NOMO-1 treated with DMSO at 0.1 percent for 48 hours (cell line): ENCODE data around the gene MACROD1.
"Not testable (repeated sequence)": the region's sequence is repeated elsewhere in the genome, so short reads cannot be mapped to it uniquely, and the experiment has no call there.

ENCODE experiments used
- DNase-seq: peaks from one replicate; lab custom pipeline; 2025; ENCODE audit not compliant: unreplicated experiment; lab: John Stamatoyannopoulos, UW

MACROD1 gene

DNA sequence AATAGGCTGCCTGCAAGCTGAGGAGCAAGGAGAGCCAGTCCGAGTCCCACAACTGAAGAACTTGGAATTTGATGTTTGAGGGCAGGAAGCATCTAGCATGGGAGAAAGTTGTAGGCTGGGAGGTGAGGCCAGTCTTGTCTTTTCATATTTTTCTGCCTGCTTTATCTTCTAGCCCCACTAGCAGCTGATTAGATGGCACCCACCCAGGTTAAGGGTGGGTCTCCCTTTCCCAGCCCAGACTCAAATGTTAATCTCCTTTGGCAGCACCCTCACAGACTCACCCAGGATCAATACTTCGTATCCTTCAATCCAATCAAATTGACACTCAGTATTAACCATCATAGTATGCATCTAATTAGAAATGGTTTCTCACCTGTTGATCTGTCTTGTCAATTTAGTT is 196.5 kb downstream of the MACROD1 start:
- DNase-seq, result no peak

DNA sequence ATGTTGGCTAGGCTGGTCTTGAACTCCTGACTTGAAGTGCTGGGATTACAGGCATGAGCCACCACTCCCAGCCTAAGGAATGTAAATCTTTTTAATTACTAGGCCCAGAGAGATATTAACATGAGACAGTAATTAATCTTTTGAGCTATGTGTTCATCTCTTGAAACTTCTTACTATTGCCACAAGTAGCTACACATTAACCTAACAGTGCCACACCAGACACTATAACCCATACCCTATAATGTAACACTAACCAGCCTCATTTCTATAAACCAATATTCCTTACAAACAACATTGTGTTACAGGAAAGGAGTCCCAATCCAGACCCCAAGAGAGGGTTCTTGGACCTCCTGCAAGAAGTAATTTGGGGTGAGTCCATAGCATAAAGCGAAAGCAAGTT is 199.5 kb downstream of the MACROD1 start:
- no peak for DNase-seq

DNA sequence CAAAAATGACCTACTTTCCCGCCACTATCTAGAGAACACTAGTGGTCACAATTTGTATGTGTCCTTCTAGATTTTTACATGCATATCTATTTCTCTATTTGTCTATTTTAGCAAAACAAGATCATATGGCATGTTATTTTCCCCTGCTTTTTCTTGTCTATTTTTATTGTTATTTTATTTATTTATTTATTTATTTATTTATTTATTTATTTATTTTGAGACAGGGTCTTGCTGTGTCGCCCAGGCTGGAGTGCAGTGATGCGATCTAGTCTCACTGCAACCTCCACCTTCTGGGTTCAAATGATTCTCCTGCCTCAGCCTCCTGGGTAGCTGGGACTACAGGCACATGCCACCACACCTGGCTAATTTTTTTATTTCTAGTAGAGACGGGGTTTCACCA is 202.0 kb downstream of the MACROD1 start:
- DNase-seq, result not testable (repeated sequence)

DNA sequence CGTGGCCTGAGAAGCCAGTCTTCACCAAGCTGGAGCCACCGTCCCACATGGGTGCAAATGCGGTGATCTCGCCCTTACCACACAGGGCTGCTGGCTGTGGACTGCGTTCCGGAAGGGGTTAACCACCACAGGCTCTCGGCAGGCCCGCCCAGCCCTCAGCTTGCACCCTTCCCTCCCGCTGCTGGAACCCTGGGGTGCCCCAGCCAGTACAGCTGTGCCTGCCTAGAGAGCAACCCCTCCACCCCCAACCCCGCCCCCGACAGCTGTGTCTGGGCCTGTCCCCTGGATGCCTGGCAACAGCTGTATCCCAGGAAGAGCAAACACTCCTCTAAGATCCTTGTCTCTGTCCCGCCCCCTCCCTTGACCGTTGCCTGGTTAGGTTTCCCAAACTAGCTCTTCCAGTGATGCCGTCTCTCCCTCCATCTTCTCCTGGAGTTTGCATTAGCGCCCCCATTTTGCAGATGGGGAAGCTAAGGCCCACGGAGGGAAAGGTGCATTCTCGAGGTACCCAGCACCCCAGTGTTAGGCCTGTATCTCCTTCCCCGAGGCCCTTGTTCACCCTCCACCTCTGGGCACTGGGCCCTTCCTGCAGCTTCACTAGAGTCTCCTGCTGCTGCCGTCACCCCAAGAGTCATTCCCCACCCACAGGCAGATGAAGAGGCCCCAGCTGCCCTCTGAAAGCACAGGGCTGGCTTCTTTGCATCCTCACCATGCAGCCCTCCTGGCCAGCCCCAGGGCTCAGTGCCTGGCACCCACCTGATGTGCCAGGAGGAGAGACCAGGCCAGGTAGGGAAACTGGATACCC is 204.1 kb downstream of the MACROD1 start:
- DNase-seq, result no peak

DNA sequence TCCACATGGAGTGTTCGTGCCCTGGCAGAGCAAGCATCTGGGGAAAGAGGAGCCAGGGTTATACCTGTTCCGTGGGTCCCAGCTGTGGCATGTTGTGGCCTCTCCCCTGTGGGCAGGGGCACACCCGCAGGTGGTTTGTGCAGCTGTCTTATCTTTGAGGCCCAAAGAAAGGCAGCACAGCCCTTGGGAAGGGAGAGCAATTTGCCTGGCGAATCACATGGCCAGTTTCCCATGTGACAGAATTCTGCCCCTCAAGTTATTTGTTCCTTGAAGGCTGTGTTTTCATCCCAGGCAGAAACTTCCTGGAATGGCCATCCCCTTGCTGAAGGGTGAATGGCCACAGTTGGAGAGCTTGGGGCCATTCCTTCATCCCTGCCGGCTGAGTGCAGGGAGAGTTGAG is 207.9 kb downstream of the MACROD1 start:
- no peak for DNase-seq

DNA sequence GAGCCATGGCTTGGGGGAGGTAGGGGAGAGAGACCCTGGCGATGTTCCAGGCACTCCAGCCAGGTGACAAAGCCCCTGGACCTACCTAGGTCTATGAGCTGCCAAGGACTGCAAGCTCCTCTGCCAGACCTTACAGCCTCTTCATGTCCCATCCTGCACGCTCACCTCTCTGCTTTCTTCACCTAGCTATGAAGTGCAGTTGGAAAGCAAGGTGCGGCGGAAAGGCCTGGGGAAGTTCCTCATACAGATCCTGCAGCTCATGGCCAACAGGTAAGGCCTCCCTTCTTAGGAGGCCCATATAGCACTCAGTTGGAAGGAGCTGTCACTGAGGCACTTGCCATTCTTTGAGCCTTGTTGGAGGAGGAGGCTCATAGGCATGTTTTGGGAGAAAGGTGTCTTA is 213.3 kb downstream of the MACROD1 start:
- DNase-seq, result no peak

DNA sequence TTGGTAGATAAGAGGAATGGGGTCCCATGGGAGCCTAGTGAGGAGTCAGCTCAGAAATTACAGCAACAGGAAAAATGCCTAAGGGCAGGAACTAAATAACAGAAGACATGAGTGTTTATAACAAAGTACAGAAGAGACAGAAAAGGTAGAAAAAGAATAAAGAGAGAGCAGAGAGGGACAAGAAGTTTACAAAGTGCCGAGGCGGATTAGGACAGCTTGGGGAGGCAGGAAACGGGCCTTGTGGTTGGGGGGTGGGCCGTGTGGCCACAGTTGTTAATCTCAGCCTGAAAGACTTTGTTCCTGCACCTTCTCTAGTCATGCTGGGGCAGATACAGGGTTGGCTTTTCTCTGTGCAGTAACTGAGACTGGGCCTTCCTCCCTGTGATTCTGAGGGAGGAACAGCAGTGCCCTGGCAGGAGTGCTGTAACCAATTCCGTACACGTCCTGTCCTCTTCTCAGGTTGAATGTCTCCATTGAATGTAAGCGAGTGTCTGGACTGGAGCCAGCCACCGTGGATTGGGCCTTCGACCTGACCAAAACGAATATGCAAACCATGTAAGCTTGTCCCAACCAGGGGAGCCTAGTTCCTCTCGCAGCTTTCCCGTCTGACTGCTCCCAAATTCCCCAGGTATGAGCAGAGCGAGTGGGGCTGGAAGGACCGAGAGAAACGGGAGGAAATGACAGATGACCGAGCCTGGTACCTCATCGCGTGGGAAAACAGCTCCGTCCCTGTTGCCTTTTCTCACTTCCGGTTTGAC is 214.0 kb downstream of the MACROD1 start:
- DNase-seq, result peak; percentile 16
